OCI-M2 (cell line): ENCODE results near the gene C1orf167.
A peak's percentile ranks its signal among the peaks of the same experiment; 100 is the strongest.

Experiments used
- DNase-seq: peaks from one replicate; lab custom pipeline; 2025; ENCODE audit not compliant: unreplicated experiment; lab: John Stamatoyannopoulos, UW

Gene C1orf167, protein sequence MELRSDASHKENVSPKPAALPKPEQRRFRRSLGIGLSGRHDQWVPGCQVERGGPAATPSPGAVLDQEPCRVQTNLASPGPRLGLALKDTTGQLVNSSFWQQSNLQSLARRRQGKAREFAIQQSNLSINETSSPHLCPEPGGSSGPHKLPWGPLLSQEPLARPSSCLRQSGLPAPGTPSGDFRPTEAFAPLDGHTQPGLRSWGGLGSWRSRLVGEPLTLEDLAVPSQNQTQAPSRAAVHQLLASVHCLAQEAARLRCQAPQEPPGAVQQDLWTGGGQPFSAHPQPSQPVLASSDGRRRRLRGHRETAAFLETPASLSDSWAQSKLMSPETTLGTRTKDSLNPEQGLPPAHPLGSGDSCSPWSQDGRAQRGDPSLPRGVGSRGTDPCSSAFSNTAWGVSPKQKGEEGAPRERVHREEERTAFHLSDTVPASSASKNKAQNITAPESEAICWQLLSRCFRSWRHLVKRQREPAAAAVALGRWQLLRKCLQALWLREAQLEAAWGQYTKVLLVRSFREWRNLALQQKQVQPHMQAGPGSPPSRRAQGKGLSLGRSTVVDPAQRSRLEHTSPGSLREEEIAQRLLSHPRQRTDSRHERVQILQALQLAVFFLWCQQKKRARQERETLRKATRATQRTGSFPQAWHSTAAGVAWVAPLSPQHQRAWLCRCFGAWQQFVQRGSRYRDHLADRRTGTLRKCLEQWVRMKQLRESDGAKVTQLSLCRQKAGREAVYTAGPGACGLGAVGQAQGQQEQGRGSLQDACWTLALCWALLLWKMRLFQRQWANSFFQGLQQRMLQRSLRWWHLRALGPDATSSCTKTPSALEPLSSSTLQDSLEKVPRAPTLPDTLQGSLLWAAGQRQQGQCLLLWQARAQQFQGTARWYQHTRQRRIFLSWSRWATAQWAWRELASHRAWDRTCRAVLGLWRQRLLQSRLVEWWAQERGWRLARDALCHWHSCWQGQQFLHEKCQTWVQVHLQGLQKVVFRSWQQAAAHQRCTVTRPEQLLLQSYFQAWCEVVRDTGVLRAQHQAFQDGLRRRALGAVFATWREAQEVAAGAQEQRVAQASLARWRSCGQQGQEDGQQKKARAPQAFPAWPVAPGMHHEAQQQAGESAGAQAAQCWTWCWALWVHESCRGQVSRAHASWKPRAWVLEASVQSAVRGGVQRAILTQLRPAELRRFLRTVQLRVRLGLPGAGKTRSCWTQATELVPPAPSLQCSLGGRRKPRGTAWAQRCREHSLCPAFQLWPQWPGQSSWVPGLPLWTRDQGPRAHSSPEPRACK (N-terminal part only)

DNA sequence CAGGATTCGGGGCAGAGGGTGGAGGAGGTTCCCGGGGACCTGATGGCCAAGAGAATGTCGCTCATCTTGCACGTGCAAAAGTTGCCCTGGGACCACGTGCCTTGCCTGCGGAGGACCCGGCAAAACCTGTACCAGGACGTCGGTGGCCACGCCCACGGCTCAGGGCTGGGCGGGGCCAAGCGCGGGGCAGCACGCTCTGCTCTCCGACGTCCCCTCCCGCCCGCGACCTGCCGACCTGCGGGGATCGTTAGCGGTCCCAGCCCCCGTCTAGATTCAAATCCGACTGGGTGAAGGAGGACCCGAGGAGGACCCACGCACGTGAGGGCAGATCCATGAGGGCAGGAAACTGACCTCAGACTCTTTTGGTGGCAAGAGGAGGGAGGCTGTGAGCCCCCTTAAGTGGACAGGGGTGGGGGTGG is at the start of gene C1orf167:
Gene C1orf167 (plus strand): TSS at position 206 of the 419 bp plus-strand sequence. CDS start 2,208 bp downstream, outside the sequence.
- no peak for DNase-seq

DNA sequence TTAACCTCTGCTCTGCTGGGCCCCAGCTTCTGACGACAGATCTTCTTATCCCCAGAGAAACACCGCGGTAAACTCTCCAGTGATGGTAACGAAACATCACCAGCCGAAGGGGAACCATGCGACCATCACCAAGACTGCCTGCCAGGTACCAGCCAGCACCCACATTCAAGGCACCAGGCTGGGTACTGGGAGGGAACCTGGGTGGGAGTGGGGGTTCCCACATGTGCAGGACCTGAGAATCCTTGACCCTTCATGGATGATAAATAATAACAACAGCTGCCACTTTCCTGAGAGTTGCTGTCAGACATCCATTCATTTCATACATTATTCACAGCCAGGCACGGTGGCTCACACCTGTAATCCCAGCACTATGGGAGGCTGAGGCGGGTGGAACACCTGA is 49.7 kb upstream of the C1orf167 start:
- DNase-seq = no peak

DNA sequence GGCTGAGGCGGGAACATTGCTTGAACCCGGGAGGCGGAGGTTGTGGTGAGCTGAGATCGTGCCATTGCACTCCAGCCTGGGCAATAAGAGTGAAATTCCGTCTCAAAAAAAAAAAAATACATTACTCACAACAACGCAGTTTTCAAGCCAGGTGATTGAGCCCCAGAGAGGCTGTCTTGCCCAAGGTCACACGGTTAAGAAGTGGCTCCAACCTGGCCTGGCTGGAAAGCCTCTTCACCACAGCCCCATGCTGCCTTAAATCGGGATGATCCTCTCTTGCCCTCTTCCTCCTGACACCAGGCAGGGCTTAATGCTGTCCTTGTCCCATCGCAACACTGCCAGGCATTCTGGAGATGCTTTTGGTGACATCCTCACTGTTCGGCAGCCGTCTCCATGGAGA is 48.9 kb upstream of the C1orf167 start:
- no peak for DNase-seq

DNA sequence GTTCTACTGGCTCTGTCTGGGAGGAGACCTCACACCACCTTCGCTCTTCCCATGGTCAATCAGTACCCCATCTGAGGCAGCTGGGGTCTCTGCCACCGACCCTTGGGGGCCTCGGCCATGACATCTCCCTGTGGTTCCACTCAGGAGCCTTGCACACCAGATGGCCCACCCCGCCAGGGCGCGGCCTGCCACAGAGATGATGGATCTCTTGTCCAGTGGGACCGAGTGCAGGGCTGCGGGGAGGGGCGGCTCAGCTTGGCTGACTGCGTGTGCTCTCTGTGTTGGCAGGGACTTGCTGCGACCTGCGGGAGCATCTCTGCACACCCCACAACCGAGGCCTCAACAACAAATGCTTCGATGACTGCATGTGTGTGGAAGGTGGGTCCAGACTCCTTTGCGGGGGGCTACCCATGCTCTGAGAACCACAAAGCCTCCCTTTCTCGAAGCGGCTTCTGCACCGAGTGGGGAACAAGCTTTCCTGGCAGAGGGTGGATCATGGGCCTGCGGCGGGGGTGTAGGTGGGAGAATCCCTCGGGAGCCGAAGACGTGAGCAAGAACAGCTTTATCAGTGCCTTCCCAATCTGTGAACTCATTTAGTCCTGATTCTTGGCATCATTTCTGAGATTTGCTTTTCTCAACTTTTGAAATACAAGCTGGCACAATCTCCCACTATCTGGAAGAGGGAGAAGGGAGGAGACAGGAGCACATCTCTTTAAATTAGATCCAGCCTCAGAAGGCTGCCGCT is 47.0 kb upstream of the C1orf167 start:
- DNase-seq = no peak

DNA sequence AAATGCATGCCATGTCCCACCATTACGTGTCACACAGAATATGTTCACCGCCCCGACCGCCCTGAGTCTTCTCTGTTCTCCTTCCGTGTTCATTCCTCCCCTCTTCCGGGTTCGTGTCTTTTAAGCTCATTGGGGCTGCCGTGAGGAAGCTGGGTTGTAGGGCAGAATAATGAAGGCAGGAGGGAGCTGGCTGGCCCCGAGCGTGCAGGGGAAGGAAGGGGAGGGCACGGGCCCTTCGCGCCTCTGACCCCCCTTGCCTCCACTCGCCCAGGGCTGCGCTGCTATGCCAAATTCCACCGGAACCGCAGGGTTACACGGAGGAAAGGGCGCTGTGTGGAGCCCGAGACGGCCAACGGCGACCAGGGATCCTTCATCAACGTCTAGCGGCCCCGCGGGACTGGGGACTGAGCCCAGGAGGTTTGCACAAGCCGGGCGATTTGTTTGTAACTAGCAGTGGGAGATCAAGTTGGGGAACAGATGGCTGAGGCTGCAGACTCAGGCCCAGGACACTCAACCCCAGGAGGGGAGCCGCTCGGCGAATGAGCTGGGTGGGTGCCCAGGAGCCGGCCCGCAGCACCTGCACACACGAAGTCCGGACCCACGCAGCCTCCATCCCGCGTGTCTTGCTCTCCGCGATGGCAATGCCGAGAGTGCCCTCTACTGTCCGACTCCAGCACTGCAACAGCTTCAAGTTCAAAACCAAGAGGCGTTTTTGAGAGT is 42.5 kb upstream of the C1orf167 start:
- peak; percentile 16 for DNase-seq

DNA sequence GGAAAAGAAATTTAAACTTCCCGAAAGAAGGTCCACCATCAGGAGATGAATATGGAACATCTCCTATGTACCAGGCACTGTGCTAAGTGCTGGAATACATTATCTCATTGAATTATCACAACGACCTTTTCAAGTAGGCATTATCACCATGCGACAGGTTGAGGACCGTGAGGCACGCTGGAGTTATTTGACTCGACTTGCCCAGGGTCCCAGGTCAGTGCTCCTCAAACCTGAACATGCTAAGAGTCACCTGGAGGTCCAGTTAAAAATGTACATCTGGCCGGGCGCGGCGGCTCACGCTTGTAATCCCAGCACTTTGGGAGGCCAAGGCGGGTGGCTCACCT is 42.0 kb upstream of the C1orf167 start:
- no peak for DNase-seq

DNA sequence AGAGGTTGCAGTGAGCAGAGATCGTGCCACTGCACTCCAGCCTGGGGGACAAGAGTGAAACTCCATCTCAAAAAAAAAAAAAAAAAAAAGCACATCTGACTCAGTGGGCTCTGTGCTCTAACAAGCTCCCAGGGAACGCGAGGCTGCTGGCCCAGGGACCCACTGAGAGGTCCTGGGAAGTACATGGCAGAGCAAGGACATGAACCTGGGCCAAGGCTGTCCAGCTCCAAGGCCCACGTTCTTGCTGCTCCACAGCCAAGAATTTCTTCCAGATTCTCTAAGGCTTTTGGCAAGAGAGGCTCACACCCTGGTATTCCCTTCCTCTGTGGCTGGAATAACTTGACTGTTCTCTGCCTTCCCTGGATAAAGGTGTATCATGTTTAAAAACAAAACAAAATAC is 41.5 kb upstream of the C1orf167 start:
- no peak for DNase-seq

DNA sequence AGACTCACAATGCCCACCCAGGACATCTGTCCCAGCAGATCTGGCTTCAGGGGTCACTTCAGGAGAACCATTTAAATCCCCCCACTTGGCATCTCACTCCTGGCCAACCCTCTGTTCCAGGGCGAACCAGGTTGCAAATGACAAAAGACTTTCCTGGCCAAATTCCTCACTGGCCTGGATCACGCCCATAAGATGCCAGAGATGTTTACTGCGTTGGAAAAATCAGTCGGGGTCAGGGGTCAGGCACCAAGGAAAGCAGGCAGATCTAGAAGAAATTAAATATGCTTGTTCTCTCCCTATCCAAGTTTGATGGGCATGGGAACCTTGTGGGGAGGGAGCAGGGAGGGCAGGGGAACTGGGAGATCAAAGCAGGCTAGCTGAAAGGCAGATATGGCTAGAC is 40.7 kb upstream of the C1orf167 start:
- no peak for DNase-seq

DNA sequence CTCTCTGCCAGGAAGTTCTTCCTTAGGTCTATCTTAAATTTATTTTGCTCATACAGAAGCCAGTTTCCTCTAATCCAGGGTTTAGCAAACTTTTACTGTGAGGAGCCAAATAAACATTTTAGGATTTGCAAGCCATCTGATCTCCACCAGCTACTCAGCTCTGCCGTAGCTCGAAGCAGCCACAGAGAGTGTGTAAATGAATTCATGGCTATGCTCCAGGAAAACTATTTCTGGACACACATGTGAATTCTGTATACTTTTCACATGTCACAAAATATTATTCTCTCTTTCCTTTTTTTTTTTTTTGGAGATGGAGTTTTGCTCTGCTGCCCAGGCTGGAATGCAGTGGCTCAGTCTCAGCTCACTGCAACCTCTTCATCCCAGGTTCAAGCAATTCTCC is 39.5 kb upstream of the C1orf167 start:
- no peak for DNase-seq

DNA sequence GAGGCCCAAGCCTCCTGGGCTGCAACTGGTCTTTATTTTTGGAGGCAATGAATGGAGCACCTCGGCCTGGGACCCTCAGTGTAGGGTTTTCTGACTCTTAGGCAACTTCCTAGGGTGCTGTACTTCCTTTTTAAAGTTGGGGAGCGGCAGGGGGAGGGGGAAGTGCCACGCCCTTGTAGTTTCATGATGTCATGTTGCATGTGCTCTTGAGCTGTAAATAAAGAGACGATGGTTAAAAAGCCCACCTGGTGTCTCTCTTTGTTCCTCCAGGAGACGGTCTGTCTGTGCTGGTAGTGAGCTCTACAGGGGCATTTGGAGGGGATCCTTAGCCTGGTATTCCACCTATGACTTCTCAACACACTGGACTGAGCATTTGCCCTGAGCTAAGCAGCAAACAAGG is 36.4 kb upstream of the C1orf167 start:
- no peak for DNase-seq

DNA sequence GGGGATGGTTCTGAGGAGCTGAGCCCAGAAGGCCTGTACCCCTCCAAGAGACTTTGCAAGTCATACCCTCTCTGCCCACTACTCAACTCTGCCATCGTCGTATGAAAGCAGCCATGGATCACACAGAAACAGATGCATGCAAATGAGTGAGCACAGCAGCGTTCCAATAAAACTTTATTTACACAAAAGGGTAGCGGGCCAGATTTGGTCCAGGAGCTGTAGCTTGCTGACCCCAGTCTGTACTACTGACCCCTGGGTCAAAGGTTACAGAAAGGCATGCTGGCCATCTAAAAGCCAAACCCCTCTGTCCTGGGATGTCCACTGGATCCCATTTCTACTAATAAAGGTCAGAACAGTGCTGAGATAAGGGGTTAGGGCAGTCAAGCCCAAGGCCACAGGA is 34.9 kb upstream of the C1orf167 start:
- no peak for DNase-seq

DNA sequence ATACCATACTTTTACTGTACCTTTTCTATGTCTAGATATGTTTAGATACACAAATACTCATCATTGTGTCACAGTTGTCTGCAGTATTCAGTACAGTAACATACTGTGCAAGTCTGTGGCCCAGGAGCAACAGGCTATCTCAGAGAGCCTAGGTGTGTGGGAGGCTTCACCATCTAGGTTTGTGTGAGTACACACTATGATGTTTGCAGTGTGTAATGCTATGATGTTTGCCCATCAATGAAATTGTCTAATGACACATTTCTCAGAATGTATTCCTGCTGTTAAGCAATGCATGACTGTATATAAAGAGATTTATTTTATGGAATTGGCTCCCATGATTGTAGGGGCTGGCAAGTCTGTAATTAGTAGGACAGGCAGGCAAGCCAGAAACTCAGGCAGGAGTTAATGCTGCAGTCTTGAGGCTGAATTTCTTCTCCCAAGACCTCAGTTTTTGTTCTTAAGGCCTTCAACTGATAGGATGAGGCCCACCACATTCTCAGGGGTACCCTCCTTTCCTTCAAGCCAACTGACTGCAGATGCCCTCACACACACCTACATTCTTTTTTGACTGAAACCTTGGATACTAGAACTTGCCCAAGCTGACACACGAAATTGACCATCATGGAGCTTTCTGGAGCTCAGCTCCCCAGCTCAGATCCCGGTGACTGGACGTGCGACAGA is 33.7 kb upstream of the C1orf167 start:
- DNase-seq = no peak

DNA sequence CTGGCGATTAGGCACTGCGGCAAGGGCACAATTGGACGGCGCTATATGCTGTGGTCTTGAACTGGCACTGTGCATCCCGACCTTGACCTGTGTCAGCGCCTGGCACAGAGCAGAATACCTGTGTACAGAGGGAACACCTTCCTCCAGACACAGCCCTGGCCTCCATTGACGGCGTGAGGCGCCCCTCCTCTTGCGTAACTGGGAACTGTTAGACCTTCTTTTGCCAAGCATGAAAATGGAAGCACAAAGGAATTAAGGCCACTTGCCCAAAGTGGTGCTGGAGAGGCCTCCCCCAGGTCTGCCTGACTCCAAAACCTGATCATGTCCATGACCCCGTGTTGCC is 32.9 kb upstream of the C1orf167 start:
- no peak for DNase-seq

DNA sequence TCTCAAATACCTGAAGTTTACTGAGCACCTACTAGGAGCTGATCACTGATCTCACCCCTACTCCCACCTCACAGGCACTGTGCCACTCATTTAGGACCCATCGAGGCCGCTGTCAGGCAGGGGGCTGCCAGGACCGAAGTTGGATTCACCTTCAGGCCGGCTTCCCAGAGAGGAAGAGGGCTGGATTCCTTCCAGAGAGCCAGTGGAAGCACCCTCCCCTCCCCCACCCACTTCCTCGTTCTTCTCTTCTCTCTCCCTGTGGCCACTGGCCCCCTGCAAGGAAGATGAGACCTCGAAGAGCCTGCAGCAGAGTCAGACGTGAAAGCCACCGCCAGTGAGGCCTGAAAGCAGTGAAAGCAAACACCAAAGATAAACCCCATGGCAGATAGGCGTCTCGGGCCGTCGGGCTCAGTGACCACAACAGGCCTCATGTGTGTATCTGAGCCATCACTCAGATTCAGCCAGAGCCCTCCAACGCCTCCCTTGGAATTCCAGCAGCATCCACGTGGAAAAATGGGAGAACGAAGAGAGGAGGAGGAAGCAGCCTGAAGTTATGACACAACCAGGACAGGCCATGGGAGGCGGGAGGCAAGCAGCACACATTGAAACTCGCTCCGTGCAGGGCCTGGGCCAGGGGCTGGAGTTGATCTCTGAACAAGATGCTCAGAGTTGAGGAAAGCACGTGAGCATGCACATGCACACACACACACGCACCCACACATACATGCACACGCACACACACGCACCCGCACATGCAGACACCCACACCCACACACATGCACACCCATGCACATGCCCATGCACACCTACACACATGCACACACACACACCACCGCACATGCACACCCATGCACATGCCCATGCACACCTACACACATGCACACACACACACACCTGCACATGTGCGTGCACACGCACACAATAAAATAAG is 32.2 kb upstream of the C1orf167 start:
- DNase-seq = no peak

DNA sequence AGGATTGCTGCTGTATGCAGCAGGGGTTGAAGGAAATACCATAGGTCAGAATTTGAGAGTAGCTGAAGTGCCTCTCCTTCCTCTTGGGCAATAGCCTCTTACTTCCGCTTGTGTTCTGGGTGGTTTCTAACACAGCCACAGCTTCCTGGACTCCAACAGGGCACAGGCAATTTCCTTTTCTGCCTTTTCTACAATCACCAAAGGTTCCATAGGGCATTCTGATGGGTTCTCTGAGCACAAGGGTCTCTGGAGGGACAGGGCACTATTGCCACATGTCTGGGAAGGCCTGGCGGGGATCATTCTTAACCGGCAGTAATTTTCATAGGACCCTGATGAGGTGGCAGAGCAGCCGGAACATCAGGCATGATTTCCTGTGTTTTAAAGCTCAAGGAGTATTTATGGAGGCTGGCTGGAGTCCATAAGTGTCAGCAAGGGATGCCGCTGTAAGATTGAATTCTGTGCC is 31.5 kb upstream of the C1orf167 start:
- no peak for DNase-seq

DNA sequence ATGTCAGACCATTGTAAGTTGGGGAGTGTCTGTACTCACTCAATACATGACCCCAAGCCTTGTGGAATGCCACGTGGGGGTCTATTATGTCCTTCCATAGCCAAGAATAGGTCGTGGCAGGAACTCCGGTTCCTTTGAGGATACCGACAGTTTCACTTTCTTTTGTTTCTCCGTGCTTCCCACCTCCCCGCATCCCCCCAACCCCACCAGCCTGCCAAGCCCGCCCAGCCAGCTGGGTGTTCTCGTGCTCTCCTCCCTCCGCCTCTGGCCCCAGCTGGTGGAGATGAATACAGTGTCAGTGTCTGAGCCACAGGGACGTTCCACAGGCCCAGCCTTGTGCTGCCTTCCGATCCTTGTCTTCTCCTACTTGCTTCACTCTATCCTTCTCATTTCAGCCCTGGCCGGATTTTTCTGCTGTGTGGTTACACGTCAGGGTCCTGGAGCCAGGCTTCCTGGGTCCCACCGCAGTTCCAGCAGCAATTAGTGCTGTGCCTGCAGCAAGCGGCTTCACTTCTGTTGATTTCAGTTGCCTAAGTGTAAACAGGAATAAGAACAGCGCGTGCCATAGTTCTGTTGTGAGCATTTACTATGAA is 30.2 kb upstream of the C1orf167 start:
- no peak for DNase-seq

DNA sequence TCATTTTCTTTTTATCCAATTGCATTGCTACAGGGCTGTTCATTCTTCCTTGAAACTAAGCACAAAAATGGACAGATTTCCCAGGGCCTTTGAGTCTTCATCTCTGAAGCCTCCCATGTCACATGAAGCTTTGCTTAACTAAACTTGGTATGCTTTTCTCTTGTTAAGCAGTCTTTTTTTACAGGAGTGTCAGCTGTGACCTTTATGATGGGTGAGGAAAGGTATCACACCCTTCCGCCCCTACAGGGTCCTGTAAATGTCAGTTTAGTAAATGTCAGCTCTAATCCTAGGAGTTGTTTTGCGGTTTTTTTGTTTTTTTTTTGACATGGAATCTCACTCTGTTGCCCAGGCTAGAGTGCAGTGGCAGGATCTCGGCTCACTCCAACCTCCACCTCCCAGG is 28.7 kb upstream of the C1orf167 start:
- no peak for DNase-seq

DNA sequence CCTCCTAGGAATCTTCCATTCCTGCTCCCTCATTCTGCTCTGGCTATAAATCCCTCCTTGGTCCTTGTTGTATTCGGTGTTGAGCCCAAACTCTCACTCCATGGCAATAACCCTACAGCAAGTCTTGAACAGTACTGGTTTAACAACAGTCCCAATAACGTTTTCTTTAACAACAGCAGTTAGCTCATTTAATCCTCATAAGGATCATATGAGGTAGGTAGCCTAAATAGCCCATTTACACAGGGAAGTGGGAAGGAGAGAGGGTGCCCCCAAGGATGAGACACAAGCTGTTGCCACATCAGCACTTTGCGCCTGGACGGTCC is 26.5 kb upstream of the C1orf167 start:
- DNase-seq = no peak
